ENCODE data around the gene PALB2.

The PALB2 gene

DNA sequence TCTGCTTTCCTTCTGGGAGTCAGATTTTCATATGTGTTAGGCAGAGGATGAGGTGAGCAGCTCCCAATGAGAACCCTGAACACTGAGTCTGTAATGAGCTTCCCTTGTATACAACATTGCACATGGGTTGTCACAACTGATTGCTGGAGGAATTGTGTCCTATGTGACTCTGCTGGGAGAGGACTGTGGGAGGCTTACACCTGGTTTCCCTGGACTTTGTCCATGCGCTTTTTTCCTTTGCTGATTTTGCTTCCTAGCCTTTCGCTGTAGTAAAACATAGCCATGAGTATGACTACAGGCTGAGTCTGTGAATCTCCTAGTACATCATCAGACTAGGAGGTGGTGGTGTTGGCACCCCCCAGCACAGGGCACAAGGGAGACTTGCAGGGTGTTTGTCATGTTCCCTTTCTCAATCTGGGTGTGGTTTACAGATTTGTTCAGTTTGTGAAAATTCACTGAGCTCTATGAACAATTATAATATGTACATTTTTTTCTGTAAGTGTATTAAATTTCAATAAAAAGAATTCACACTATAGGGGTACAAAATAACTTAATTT lies 35.9 kb upstream of the PALB2 start:
- Histone ChIP-seq H3K36me3 (ENCODE audit: control insufficient read depth, insufficient read depth, low read length) (peaks cover 13% of the 10 kb centered on the region), H3K27ac (ENCODE audit: insufficient read depth, low read depth, low read length, poor library complexity, severe bottlenecking) (no peak overlapping the region), H3K27me3 (ENCODE audit: control insufficient read depth, insufficient read depth, low read length, poor library complexity, severe bottlenecking) (no peaks in the 10 kb centered on the region), H3K9me3 (ENCODE audit: control insufficient read depth, low read length) (no peaks in the 10 kb centered on the region), H3K4me1 (ENCODE audit: control insufficient read depth, insufficient read depth, low read length) (peaks cover 18% of the 10 kb centered on the region), H3K4me3 (ENCODE audit: insufficient read depth, low read depth, low read length) (no peak overlapping the region)
- WGBS, 2 experiments, result 95 to 98% methylated on average over 2 of the region's 2 CpGs

DNA sequence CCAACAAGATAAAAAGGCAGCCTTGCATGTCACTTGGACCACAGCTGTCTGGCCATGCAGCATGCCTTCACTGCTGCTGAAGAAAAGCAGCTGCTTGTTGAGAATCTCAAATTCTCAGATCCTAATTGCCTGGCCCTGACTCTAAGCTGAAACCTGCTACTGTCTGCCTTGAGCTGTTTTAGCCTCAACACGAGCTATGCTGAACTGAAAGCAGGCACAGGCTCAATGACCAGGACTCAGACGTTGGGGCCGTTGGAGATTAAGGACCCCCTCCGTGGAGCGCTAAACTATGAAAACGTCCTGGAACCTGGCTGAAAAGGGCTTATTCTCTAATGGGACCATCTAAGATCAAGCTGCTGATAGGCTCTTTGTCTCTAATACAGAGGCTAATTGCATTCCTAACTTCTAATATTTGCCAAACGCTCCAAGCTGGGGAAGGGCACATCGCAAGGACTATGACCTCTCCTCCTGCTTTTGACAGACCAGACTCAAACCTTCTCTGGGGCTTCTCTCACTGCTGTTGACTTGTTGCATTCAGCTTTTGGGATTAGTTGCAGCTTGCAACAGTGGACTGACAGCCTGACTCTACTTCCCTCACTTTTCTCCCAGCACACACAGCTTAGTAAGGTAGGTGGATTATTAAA lies 33.0 kb upstream of the PALB2 start:
- H3K36me3 ChIP-seq (ENCODE audit: control insufficient read depth, insufficient read depth, low read length), result peaks cover 17% of the 10 kb centered on the region
- no peaks in the 10 kb centered on the region for H3K4me1 ChIP-seq (ENCODE audit: control insufficient read depth, insufficient read depth, low read length)
- no peak overlapping the region for H3K27ac ChIP-seq (ENCODE audit: insufficient read depth, low read depth, low read length, poor library complexity, severe bottlenecking)
- 70 to 78% methylated on average over 8 of the region's 8 CpGs for WGBS, 2 experiments
- no peak overlapping the region for H3K4me3 ChIP-seq (ENCODE audit: insufficient read depth, low read depth, low read length)
- no peaks in the 10 kb centered on the region for H3K9me3 ChIP-seq (ENCODE audit: control insufficient read depth, low read length)
- H3K27me3 ChIP-seq (ENCODE audit: control insufficient read depth, insufficient read depth, low read length, poor library complexity, severe bottlenecking), result no peaks in the 10 kb centered on the region

DNA sequence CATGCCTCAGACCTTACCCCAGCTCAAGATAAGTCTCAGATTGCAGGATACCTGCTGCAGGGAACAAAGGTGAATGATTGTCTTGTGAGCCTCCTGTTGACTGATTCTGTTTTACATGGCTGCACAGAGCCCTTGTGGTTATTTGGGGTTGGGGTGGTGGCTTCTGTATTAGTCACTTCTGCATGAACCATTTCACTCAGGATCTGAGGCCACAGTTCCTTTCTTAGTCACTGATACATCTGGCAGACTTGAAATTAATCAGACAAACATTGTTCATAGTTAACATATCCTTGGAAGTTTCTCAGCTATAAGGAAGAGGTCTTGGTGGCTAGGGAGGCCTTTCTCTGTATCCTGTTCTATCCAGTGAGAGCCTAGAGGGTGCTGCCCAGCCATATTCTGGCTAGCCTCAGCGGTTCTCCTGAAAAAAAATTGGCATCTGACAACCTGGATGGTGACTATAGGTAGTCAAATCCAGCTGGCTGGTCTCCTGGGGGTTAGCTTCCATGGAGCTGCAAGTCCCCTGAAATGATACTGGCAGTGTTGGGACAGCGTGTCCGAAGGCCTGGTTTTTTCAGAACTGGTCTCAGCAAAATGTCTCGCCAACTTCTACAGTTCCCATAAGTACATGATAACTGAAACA lies 29.1 kb upstream of the PALB2 start:
- peaks cover 49% of the 10 kb centered on the region for H3K36me3 ChIP-seq (ENCODE audit: control insufficient read depth, insufficient read depth, low read length)
- no peaks in the 10 kb centered on the region for H3K4me1 ChIP-seq (ENCODE audit: control insufficient read depth, insufficient read depth, low read length)
- no peaks in the 10 kb centered on the region for H3K9me3 ChIP-seq (ENCODE audit: control insufficient read depth, low read length)
- H3K27me3 ChIP-seq (ENCODE audit: control insufficient read depth, insufficient read depth, low read length, poor library complexity, severe bottlenecking), result no peaks in the 10 kb centered on the region
- H3K27ac ChIP-seq (ENCODE audit: insufficient read depth, low read depth, low read length, poor library complexity, severe bottlenecking), result no peak overlapping the region
- WGBS, 2 experiments, result 95 to 98% methylated on average over 4 of the region's 4 CpGs
- no peak overlapping the region for H3K4me3 ChIP-seq (ENCODE audit: insufficient read depth, low read depth, low read length)

DNA sequence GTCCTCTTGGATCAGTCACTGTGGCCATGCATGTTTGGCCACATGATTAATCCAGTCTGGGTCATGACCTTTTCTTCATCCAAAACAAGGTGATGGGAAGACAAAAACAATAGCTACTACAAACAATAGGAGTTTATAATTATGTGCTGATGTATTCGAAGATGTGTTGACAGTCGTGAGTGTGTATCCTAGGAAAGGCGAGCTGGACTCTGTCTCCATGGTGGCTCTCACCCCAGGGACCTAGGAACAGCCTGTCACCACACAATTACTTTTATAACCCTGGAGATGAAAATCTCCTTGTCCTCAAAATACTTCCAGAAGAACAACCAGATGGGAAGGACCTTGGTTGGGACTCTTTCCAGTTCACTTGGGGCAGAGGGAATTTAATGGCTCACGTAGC lies 27.8 kb upstream of the PALB2 start:
- H3K27me3 ChIP-seq (ENCODE audit: control insufficient read depth, insufficient read depth, low read length, poor library complexity, severe bottlenecking), result no peaks in the 10 kb centered on the region
- H3K4me3 ChIP-seq (ENCODE audit: insufficient read depth, low read depth, low read length), result no peak overlapping the region
- no peaks in the 10 kb centered on the region for H3K4me1 ChIP-seq (ENCODE audit: control insufficient read depth, insufficient read depth, low read length)
- no peaks in the 10 kb centered on the region for H3K9me3 ChIP-seq (ENCODE audit: control insufficient read depth, low read length)
- H3K27ac ChIP-seq (ENCODE audit: insufficient read depth, low read depth, low read length, poor library complexity, severe bottlenecking), result no peak overlapping the region
- peaks cover 54% of the 10 kb centered on the region for H3K36me3 ChIP-seq (ENCODE audit: control insufficient read depth, insufficient read depth, low read length)
- 87 to 91% methylated on average over 4 of the region's 4 CpGs for WGBS, 2 experiments

GRCh38 chr16:23668225-23668624 lies 27.1 kb upstream of the PALB2 start:
- 88 to 92% methylated on average over 1 of the region's 1 CpG for WGBS, 2 experiments
- peaks cover 54% of the 10 kb centered on the region for H3K36me3 ChIP-seq (ENCODE audit: control insufficient read depth, insufficient read depth, low read length)
- H3K27me3 ChIP-seq (ENCODE audit: control insufficient read depth, insufficient read depth, low read length, poor library complexity, severe bottlenecking), result no peaks in the 10 kb centered on the region
- no peaks in the 10 kb centered on the region for H3K9me3 ChIP-seq (ENCODE audit: control insufficient read depth, low read length)
- no peak overlapping the region for H3K4me3 ChIP-seq (ENCODE audit: insufficient read depth, low read depth, low read length)
- no peaks in the 10 kb centered on the region for H3K4me1 ChIP-seq (ENCODE audit: control insufficient read depth, insufficient read depth, low read length)
- H3K27ac ChIP-seq (ENCODE audit: insufficient read depth, low read depth, low read length, poor library complexity, severe bottlenecking), result no peak overlapping the region

DNA sequence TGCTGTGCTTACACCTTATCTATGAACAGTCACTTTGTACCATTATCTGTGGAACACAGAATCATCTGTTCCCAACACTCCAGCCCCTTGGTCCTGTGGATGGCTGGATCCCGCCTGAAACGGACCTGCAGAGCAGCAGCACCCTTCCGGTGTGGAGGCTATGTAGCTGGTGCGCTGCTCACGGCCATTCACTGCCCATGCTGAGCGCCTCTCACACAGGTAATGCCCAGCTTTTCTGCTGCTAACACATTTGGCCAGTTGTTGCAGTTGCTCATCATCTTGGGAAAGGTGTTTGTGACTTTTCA lies 26.2 kb upstream of the PALB2 start:
- Histone ChIP-seq H3K36me3 (ENCODE audit: control insufficient read depth, insufficient read depth, low read length) (peaks cover 53% of the 10 kb centered on the region), H3K27me3 (ENCODE audit: control insufficient read depth, insufficient read depth, low read length, poor library complexity, severe bottlenecking) (no peaks in the 10 kb centered on the region), H3K4me1 (ENCODE audit: control insufficient read depth, insufficient read depth, low read length) (no peaks in the 10 kb centered on the region), H3K4me3 (ENCODE audit: insufficient read depth, low read depth, low read length) (no peak overlapping the region), H3K9me3 (ENCODE audit: control insufficient read depth, low read length) (no peaks in the 10 kb centered on the region), H3K27ac (ENCODE audit: insufficient read depth, low read depth, low read length, poor library complexity, severe bottlenecking) (no peak overlapping the region)
- 96 to 97% methylated on average over 6 of the region's 6 CpGs for WGBS, 2 experiments

- H3K4me3 ChIP-seq (ENCODE audit: insufficient read depth, low read depth, low read length), result no peak overlapping the region
- H3K9me3 ChIP-seq (ENCODE audit: control insufficient read depth, low read length), result no peaks in the 10 kb centered on the region
- H3K36me3 ChIP-seq (ENCODE audit: control insufficient read depth, insufficient read depth, low read length), result peaks cover 53% of the 10 kb centered on the region
- no peaks in the 10 kb centered on the region for H3K27me3 ChIP-seq (ENCODE audit: control insufficient read depth, insufficient read depth, low read length, poor library complexity, severe bottlenecking)
- no peak overlapping the region for H3K27ac ChIP-seq (ENCODE audit: insufficient read depth, low read depth, low read length, poor library complexity, severe bottlenecking)
- 92 to 93% methylated on average over 6 of the region's 7 CpGs for WGBS, 2 experiments
- no peaks in the 10 kb centered on the region for H3K4me1 ChIP-seq (ENCODE audit: control insufficient read depth, insufficient read depth, low read length)
Measured at GRCh38 chr16:23666571-23667354, 25.7 kb upstream of the PALB2 start.

DNA sequence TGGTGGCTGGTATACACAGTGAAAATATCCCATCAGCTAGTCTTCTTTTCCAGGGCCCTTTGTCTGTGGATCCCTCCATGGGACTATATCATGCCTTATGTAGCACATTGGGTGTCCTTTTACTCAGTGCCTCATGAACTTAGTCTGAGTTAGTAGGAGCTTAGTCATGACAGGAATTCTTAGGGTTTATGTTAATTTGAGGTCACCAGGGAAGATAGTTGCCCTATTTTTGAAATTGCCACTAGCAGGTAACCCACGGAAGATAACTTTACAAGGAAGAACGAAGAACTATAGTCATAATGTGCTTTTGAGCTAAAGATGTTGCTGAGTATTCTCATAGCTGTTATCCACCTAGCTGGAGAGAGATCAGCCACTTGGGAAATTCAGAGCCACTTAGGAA lies 22.8 kb upstream of the PALB2 start:
- Histone ChIP-seq H3K27ac (ENCODE audit: insufficient read depth, low read depth, low read length, poor library complexity, severe bottlenecking) (no peak overlapping the region), H3K36me3 (ENCODE audit: control insufficient read depth, insufficient read depth, low read length) (peaks cover 60% of the 10 kb centered on the region), H3K4me3 (ENCODE audit: insufficient read depth, low read depth, low read length) (no peak overlapping the region), H3K9me3 (ENCODE audit: control insufficient read depth, low read length) (no peaks in the 10 kb centered on the region), H3K4me1 (ENCODE audit: control insufficient read depth, insufficient read depth, low read length) (no peaks in the 10 kb centered on the region), H3K27me3 (ENCODE audit: control insufficient read depth, insufficient read depth, low read length, poor library complexity, severe bottlenecking) (no peaks in the 10 kb centered on the region)
- 98% methylated on average over 2 of the region's 2 CpGs for WGBS, 2 experiments

DNA sequence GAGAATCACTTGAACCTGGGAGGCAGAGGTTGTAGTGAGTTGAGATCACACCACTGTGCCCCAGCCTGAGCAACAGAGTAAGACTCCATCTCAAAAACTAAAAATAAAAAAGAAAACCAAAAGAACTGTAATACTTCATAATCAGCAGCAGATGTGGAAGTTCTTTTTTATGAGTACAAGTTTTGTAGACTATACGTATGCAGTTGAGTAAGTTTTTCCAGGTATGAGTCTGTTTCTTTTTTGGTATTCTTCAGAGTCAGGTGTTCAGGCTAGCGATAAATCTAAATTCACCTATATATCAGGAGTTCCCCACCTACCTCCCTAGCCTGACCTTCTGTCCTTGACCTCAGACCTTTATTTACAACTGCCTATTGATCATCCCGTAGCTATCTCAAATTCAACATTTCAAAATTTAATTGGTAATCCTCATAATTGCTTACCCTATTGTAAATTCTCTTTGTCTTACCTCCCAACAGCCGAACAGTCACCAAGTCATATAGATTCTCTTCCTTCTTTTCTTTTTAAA lies 10.9 kb upstream of the PALB2 start:
- 95 to 96% methylated on average over 3 to 4 of the region's 4 CpGs for WGBS, 2 experiments
- H3K9me3 ChIP-seq (ENCODE audit: control insufficient read depth, low read length), result no peaks in the 10 kb centered on the region
- no peaks in the 10 kb centered on the region for H3K4me1 ChIP-seq (ENCODE audit: control insufficient read depth, insufficient read depth, low read length)
- H3K27me3 ChIP-seq (ENCODE audit: control insufficient read depth, insufficient read depth, low read length, poor library complexity, severe bottlenecking), result no peaks in the 10 kb centered on the region
- H3K4me3 ChIP-seq (ENCODE audit: insufficient read depth, low read depth, low read length), result no peak overlapping the region
- no peak overlapping the region for H3K27ac ChIP-seq (ENCODE audit: insufficient read depth, low read depth, low read length, poor library complexity, severe bottlenecking)
- H3K36me3 ChIP-seq (ENCODE audit: control insufficient read depth, insufficient read depth, low read length), result peaks cover under 1% of the 10 kb centered on the region
